Stomach (tissue), 4 donors: Measurements from ENCODE around the gene TYMS.

Source experiments
- POLR2AphosphoS5 ChIP-seq, 3 donors: sonication (generic); formaldehyde crosslinking; IDR thresholded peaks; one replicate each; pipeline ENCODE4 v1.6.1; 2016; ENCODE audit warnings: antibody characterized with exemption in 3 of 3
- TF ChIP-seq, protein P1 (sequence below), 7 experiments: fragments of 450-650 bp in 4 of 7; fragments of 200-600 bp in 3 of 7; sonication (generic) in 3 of 7; IDR thresholded peaks; one replicate each; pipeline ENCODE4 v1.5.1; 2016 to 2019; ENCODE audit warnings: antibody characterized with exemption in 7 of 7, control low read depth in 2 of 7, mild to moderate bottlenecking in 1 of 7

GRCh38 chr18:676736-677135, 19.3 kb downstream of the TYMS start:
- TF ChIP-seq, protein P1, sequence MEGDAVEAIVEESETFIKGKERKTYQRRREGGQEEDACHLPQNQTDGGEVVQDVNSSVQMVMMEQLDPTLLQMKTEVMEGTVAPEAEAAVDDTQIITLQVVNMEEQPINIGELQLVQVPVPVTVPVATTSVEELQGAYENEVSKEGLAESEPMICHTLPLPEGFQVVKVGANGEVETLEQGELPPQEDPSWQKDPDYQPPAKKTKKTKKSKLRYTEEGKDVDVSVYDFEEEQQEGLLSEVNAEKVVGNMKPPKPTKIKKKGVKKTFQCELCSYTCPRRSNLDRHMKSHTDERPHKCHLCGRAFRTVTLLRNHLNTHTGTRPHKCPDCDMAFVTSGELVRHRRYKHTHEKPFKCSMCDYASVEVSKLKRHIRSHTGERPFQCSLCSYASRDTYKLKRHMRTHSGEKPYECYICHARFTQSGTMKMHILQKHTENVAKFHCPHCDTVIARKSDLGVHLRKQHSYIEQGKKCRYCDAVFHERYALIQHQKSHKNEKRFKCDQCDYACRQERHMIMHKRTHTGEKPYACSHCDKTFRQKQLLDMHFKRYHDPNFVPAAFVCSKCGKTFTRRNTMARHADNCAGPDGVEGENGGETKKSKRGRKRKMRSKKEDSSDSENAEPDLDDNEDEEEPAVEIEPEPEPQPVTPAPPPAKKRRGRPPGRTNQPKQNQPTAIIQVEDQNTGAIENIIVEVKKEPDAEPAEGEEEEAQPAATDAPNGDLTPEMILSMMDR (IDR thresholded peaks at IDR 0.05), result no peak
- TF ChIP-seq POLR2AphosphoS5 (IDR thresholded peaks at IDR 0.05), result no peak
